GM18873 (cell line): ENCODE measurements around the gene DLX5.

Experiments used
- ATAC-seq: cut with Tn5 transposase; IDR thresholded peaks from one replicate; pipeline ENCODE4 v1.9.1; 2021; ENCODE audit warnings: mild to moderate bottlenecking, moderate library complexity, moderate number of reproducible peaks; ENCODE audit not compliant: unreplicated experiment, low FRiP score

The DLX5 gene

DNA sequence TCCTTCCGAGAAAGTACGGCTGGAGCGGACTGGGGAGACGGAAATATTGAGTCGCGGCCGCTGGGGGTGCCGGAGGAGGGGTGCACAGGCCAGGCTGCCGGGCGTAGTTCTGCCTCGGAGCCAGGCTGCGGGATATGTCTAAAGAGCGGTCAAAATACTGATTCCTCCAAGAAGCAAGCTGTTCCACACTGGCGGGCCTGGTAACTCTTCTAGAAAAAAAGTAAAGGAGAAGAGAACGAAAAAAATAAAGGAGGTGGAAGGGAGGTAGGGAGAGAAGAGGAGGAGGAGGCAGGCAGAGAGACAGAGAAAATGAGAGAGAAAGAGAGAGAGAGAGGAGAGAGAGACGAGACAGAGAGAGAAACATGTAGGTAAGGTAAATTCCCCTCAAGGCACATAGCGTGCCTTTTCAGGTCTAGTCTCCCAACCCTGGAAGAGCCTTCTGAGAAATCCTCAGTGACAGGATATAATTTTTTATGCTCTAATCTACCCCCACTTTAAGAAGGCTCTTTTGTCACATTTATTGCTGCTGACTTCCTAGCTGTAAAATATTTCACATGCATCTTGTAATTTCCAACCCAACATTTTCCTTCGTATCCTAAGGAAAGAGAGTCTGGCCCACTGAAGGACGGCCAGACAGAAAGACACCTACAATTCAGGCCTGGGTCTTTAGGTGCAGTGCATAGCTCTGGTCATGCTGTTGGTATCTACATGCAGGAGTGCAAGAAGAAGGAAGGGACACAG, 5.7 kb downstream of the DLX5 start:
- ATAC-seq, result no peak

- ATAC-seq, result no peak
Measured at GRCh38 chr7:97018126-97018601, 6.5 kb downstream of the DLX5 start.

DNA sequence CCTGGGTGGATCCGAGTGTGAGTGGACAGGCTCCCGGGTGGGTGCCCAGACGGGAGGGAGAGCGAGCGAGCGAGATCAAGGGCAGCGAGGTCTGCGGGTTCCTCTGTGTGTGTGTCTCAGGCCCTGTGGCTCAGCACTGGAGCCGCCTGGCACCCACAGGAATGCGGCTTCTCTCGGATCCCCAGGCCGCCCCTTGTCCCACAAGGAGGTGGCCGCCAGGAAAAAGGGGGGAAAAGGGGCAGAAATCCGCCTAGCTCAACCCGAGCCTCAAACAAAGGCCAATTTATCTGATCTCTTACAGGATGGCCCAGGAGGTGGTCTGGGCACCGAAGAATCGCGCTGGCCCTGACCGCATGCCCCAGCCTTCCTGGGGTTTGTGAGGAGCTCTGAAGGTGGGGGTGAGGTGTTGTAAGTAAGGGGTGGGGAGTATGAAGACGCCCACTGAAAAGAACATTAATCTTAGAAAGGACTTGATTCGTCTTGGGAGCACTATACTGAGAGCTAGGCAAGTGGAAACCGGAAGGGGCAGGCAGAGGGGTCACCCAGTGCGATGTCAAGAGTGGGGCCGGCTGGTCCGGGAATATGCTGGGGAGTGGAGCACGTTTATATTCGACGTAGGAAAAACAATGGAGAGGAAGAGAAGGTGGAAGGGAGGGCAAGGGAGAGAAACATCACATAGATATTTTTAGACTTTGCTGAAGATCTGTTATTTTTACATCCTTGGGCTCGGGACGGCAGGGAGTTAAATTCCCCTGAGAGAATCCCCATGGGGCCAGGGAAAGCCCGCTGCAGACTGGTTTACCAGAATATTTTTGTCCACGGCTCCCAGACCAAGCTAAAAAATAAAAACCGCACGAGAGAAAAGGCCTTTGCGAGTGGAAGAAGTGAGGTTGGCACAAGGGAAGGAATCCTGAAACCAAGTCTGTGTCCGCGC, 7.2 kb downstream of the DLX5 start:
- no peak for ATAC-seq

- ATAC-seq, result no peak
Measured at GRCh38 chr7:97016381-97017191, 8.0 kb downstream of the DLX5 start.

- no peak for ATAC-seq
Measured at GRCh38 chr7:97015756-97016380, 8.8 kb downstream of the DLX5 start.

DNA sequence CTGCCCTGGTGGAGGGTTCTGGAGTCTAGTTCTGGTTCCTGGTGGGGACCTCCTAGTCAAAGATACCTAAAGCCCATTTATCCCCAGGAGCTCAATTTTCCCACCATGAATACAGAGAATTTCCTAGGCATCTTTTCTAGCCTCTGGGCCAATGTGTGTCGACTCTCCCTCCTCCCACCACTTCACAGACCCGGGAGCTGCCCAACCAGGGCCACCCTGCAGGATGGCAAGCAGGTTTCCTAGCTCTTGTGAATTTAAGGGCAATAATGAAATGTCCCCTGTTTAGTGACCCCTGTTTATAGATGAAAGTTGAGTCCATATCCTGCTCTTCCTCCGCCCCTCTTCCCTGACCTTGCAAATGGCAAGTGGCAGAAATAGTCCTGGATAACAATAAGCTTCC, 9.4 kb downstream of the DLX5 start:
- ATAC-seq, result no peak

GRCh38 chr7:97014145-97014750, 10.4 kb downstream of the DLX5 start:
- ATAC-seq, result no peak

DNA sequence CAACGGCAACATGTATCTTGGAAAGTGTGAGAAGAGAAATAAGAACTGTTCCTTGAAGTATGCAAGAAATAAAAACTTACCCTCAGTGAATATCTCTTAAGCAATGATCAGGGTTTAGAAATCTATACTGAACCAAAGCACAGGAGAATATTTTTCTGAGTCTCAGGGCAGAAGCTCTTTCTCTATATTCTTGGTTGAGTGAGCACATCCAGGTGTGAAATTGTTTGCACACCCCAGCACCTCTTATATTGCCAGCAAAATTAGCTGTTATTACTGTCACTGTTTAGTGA, 10.8 kb downstream of the DLX5 start:
- ATAC-seq, result no peak

- no peak for ATAC-seq
Measured at GRCh38 chr7:97013134-97013844, 11.3 kb downstream of the DLX5 start.

GRCh38 chr7:97012365-97013133, 12.1 kb downstream of the DLX5 start:
- ATAC-seq, result no peak

DNA sequence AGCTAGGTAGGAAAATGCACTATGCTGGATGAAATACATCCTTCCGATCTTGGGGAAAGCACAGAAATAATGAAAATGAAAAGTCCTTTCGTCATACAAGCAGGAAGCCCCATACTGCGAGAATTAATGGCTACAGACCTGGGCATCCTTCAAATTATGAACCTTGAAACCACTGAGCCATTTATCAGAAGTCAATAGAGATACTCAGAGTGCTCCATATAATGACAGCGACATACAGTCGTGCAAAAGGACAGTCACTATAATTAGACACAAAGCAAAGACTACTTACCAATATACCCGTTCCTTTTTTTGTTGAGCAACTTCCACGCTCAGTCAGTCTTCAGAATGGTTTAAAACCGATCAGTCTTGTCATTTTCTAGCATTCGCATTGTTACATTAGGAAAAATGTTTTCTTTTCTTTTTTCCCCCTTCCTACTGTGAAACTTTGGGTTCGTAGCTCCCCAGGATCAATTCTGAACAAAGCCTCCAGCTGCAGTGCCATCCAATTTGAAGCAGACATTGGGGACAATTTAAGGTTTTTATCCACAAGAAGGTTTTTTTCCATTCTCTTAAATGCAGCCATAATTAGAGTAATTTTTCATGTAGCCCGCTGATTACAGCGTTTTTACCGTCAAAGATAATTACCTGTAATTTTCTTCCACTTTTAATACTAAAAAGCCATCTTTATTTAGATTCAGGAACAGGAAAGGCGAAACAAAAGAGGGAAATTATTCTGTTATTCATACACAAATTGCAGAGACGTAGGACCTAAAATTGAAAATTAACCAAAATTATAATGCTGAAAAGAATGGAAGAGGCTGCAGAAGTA, 12.9 kb downstream of the DLX5 start:
- ATAC-seq, result no peak

- no peak for ATAC-seq
Measured at GRCh38 chr7:97011104-97011503, 13.5 kb downstream of the DLX5 start.

DNA sequence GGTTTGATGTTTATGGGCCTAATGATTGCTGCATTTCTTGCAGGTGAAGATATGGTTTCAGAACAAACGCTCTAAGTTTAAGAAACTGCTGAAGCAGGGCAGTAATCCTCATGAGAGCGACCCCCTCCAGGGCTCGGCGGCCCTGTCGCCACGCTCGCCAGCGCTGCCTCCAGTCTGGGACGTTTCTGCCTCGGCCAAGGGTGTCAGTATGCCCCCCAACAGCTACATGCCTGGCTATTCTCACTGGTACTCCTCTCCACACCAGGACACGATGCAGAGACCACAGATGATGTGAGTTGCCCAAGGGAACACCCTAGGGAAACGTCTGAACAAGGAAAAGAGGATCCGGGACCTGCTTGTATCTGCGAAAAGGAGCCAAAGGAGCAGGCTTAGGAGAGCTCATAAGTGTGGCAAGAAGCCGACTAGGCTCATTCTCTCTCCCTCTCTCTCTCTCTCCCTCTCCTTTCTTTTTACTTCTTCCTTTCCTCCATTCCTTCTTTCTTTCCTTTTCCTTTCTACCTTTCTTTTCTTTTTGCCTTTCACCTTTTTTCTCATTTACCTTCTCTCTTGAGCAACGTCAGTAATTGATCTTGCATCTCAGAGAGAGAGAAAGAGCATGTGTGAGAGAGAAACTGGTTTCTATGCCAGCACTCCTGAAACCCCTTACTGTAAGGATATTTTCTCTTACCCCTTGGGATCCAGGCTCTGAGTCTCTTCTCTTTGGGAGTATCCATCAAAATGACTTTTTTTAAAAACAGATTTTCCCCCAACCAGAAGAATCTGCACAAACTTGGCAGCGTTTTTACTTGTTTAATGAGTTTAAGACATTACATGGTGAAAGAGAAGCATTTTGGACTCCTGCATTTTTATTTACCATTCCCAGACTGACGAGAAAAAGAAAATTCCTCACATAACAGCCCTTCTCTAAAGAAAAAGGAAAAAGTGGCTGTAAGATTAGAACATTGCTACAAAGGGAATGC, 14.6 kb downstream of the DLX5 start:
- ATAC-seq, result no peak

DNA sequence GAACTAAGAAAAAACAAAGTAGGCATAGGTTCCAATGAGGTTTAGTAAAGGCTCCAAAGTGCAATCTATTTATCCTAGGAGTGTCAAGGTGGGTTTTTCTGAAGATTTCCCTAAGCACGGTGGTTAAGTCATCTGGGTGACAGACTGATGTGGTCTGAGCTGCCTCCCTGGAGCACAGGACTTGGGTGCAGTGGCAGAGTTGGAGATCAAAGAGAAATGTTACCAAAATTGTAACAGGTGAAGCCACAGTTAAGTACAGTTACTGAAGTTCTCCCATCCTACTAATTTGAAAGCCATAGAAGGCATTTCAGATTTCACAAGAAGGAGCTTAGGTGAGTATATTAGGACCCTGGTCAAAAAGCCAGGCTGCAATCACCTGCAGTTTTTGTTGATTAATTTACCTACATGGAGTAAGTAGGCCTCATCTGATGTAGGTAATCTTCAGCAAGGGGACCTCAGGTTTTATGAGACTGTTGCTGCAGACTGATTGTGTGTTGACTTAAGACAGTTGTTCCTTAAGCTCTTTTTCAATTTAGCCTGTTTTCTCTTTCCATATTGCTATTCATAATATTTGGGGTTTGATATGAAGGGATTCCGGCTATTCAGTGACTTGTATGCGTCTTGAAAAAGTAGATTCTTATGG, 16.2 kb downstream of the DLX5 start:
- ATAC-seq, result no peak

DNA sequence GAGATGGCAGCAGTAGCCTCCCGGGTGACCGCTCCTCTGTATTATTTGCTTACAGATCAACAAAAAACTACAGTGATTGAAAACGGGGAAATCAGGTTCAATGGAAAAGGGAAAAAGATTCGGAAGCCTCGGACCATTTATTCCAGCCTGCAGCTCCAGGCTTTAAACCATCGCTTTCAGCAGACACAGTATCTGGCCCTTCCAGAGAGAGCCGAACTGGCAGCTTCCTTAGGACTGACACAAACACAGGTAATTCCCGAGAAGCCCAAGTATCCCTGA, 17.1 kb downstream of the DLX5 start:
- ATAC-seq, result no peak

DNA sequence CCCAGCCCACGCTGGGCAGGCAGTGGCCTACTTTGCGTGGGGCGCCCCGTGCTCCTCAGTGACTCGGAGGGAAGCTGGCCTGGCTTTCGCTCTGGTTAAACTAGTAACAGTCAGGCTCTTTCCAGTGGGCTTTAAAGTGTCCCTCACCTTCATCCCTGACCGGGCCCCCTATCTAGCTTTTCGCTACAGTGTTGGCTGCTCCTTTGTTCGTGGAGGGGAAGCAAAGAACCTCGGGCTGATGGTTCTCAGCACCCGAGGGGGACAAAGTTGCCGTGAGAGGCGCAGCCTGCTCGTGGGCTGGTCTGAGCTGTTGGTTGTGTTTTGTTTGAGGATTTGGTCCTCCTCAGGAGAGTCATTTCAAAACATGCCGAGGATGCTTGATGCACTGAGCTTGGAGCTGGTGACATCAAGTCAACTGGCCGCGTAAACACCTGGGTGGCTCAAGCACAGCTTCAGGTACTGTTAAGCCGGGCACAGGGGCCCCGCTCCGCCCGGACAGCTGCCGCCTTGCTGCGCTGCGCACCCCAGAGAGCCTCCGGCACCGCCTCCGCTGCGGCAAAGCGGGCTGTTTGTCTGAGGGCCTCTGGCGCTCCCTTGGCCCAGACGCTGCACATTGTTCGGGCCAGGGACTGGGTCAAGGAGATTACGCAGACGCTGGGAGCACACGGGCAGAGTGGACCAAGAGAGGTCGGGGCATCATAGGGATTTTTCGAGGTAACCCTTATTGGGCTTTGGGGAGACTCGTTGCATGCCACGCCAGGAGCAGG, 17.6 kb downstream of the DLX5 start:
- ATAC-seq, result no peak
